Upper lobe of left lung (tissue), 6 donors: Measurements from ENCODE around the gene ULK3. TPM values are rescaled to one million over a fixed set of nuclear protein-coding genes. Genes with fewer than 3 reads are reported as not detected.

ENCODE experiments used
- ATAC-seq, 2 donors: fragments of 200-7000 bp; cut with Tn5 transposase; one replicate each; pipeline ENCODE4 v1.9.1; 2022; ENCODE audit warnings: mild to moderate bottlenecking in 2 of 2, moderate library complexity in 2 of 2; ENCODE audit not compliant: low FRiP score in 2 of 2
- DNase-seq, 2 donors: peaks; one replicate each; pipeline ENCODE4 v3.0.0-alpha.2; 2019 to 2020
- H3K27ac ChIP-seq, 4 donors: fragments of 200-600 bp; sonication (generic); one replicate each; pipeline ENCODE4 v1.5.1; 2016 to 2019
- H3K27me3 ChIP-seq, 4 donors: fragments of 200-600 bp; sonication (generic); one replicate each; pipeline ENCODE4 v1.5.1; 2017 to 2019
- H3K36me3 ChIP-seq, 4 donors: fragments of 200-600 bp; sonication (generic); one replicate each; pipeline ENCODE4 v1.5.1; 2016 to 2019
- H3K4me1 ChIP-seq, 4 donors: fragments of 200-600 bp; sonication (generic); one replicate each; pipeline ENCODE4 v1.5.1; 2018 to 2019
- H3K4me3 ChIP-seq, 4 donors: fragments of 200-600 bp; sonication (generic); one replicate each; pipeline ENCODE4 v1.5.1; 2017 to 2019; ENCODE audit warnings: mild to moderate bottlenecking in 2 of 4, moderate library complexity in 1 of 4
- H3K9me3 ChIP-seq, 4 donors: fragments of 200-600 bp; sonication (generic); one replicate each; pipeline ENCODE4 v1.5.1; 2018 to 2019
- CTCF ChIP-seq, 6 experiments: fragments of 450-650 bp in 4 of 6; fragments of 200-600 bp in 2 of 6; sonication (generic) in 2 of 6; IDR thresholded peaks; one replicate each; pipeline ENCODE4 v1.5.1; 2016 to 2019; ENCODE audit warnings: antibody characterized with exemption in 6 of 6
- EP300 ChIP-seq, 4 donors: sonication (generic); formaldehyde crosslinking; IDR thresholded peaks; one replicate each; pipeline ENCODE4 v1.5.1; 2017; ENCODE audit warnings: antibody characterized with exemption in 4 of 4, control low read depth in 2 of 4
- POLR2A ChIP-seq, 4 donors: fragments of 450-650 bp; IDR thresholded peaks; one replicate each; pipeline ENCODE4 v1.5.1; 2016 to 2017; ENCODE audit warnings: antibody characterized with exemption in 4 of 4, mild to moderate bottlenecking in 2 of 4
- POLR2AphosphoS5 ChIP-seq, 2 donors: sonication (generic); formaldehyde crosslinking; IDR thresholded peaks; one replicate each; pipeline ENCODE4 v1.5.1; 2017; ENCODE audit warnings: antibody characterized with exemption in 2 of 2
- WGBS, 2 donors: methylation state at CpG; one replicate each; pipeline ENCODE4 v1.1.5; 2017 to 2018; 5-methylcytosine and 5-hydroxymethylcytosine counted together
- total RNA-seq, 6 donors: library from RNA; depleted of rRNA in 4 of 6; stranded (reverse); fragments of >200 nt in 4 of 6; gene quantifications; one replicate each; pipeline versions ENCODE4 v1.1.0 to v1.2.1, GENCODE V29; 2016 to 2021
- donor health status: DM: no; HTN: no; CAD: no; lungs with moderate emphysema.
- donor health status: DM: no; HTN: yes; CAD: no; lungs with severe emphysema.

Gene ULK3
- total RNA-seq, 6 donors from 2014 or later, result 40.6 to 158 (median 65.0) TPM

DNA sequence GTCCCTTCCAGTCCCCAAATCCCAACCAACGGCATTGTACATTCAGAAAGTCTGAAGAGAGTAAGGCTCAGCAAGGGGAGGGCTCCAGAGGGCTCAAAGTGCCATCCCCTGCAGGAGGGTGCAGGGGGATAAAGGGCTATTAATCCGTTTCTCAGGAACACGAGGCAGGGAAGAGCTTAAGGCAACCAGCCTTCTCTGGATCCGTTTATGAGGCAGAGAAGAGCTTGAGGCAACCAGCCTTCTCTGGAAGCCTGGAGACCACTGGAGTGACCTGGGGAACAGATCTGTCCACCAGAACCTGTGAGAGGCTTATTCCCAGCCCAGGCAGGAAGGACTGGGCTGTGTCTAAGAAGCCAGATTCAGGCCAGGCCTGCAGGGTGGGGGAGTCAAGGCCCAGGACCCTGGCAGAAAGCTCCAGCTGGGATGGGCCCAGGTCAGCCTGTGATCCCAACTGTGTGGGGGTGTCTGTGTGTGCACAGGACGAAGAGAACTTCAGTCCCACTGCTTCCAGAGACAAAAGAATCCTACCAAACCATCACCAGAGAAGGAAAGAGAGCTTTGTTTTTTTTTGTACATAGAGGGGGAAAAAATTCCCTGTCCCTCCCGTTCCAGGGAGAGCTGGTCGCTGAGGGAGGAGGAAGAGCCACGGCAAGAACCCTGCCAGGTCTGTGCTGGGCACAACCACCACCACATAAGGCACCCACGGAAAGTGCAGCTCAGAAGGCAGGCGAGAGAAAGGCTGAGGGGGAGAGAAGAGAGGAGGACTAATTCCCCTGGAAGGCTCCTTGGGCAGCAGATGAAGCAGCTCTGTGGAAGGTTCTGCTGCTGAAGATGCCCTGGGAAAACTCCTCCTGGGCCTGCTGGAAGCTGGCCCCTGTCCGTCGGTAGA, 1.6 kb upstream of the ULK3 start:
- Histone ChIP-seq H3K27ac (peak overlapping the region in 3 of 4 donors; percentile 21 to 91 (median 91)), H3K9me3 (no peaks in the 10 kb centered on the region), H3K4me3 (no peak overlapping the region), H3K27me3 (no peaks in the 10 kb centered on the region), H3K4me1 (peaks cover 11 to 36% (median 20%) of the 10 kb centered on the region in 4 donors), H3K36me3 (peaks cover 18 to 57% (median 48%) of the 10 kb centered on the region in 4 donors)
- WGBS, 2 donors, result 79 to 87% methylated on average over 10 to 12 of the region's 12 CpGs
- TF ChIP-seq EP300 (IDR thresholded peaks at IDR 0.05) (no peak), POLR2AphosphoS5 (IDR thresholded peaks at IDR 0.05) (no peak), POLR2A (IDR thresholded peaks at IDR 0.05) (no peak), CTCF (IDR thresholded peaks at IDR 0.05) (no peak)
- DNase-seq (no peak), ATAC-seq (no peak)

- DNase-seq (no peak), ATAC-seq (no peak)
- 52 to 61% methylated on average over 3 to 12 of the region's 12 CpGs for WGBS, 2 donors
- Histone ChIP-seq H3K9me3 (no peaks in the 10 kb centered on the region), H3K27me3 (no peaks in the 10 kb centered on the region), H3K27ac (peak overlapping the region; percentile 79 to 91 (median 88)), H3K4me1 (peaks cover 11 to 36% (median 20%) of the 10 kb centered on the region in 4 donors), H3K36me3 (peaks cover 18 to 57% (median 45%) of the 10 kb centered on the region in 4 donors), H3K4me3 (peak overlapping the region in 2 of 4 donors; percentile 88 to 96)
- TF ChIP-seq POLR2A (IDR thresholded peaks at IDR 0.05) (no peak), CTCF (IDR thresholded peaks at IDR 0.05) (no peak), EP300 (IDR thresholded peaks at IDR 0.05) (no peak), POLR2AphosphoS5 (IDR thresholded peaks at IDR 0.05) (no peak)
Observed at GRCh38 chr15:74843891-74844299, 939 bp upstream of the ULK3 start.

DNA sequence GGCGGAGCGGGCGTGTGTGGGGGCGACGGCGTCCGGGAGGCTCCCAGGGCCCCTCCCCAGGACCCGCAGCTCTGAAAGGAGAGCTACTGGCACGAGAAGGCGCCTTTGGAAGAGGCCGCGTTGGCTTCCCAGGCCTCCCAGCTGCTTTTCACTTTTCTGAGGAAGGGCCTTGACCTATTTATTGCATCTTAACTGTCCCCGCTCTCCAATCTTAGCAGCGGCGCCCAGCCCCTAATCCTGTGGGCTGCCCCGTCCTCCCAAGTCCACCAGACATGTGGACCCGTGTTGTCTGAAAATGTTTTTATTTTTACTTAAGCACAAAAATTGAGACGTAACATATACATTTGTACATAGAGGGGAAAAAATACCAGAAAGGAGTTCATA, 481 bp upstream of the ULK3 start:
- no peak for ATAC-seq
- DNase-seq, result no peak
- H3K4me1 ChIP-seq, result peaks cover 11 to 36% (median 20%) of the 10 kb centered on the region in 4 donors
- peak overlapping the region; percentile 79 to 91 (median 88) for H3K27ac ChIP-seq
- TF ChIP-seq POLR2A (IDR thresholded peaks at IDR 0.05), result no peak
- TF ChIP-seq CTCF (IDR thresholded peaks at IDR 0.05), result peak in 1 of 6 experiments; percentile 45
- no peaks in the 10 kb centered on the region for H3K9me3 ChIP-seq
- H3K36me3 ChIP-seq, result peaks cover 14 to 57% (median 44%) of the 10 kb centered on the region in 4 donors
- 26 to 28% methylated on average over 11 to 13 of the region's 18 CpGs for WGBS, 2 donors
- no peaks in the 10 kb centered on the region for H3K27me3 ChIP-seq
- peak overlapping the region; percentile 47 to 96 (median 91) for H3K4me3 ChIP-seq

GRCh38 chr15:74841891-74842373, 1.0 kb downstream of the ULK3 start:
- Histone ChIP-seq H3K36me3 (peaks cover 6 to 56% (median 43%) of the 10 kb centered on the region in 4 donors), H3K9me3 (no peaks in the 10 kb centered on the region), H3K27ac (peak overlapping the region in 2 of 4 donors; percentile 79 to 91), H3K4me1 (peaks cover 11 to 36% (median 20%) of the 10 kb centered on the region in 4 donors), H3K4me3 (peak overlapping the region in 3 of 4 donors; percentile 88 to 96 (median 94)), H3K27me3 (no peaks in the 10 kb centered on the region)
- DNase-seq, result no peak
- no peak for ATAC-seq
- 80% methylated on average over 14 of the region's 14 CpGs for WGBS, 2 donors
- TF ChIP-seq POLR2A (IDR thresholded peaks at IDR 0.05), result no peak
- TF ChIP-seq CTCF (IDR thresholded peaks at IDR 0.05), result no peak
- TF ChIP-seq EP300 (IDR thresholded peaks at IDR 0.05), result no peak
- no peak for TF ChIP-seq POLR2AphosphoS5 (IDR thresholded peaks at IDR 0.05)
